ENCODE data around the gene TM4SF1. TPM values are rescaled to one million over a fixed set of nuclear protein-coding genes. Genes with fewer than 3 reads are reported as not detected.

The TM4SF1 gene
- total and polyA plus RNA-seq, 2 experiments from 2014 or later: 0.10 to 0.74 TPM

GRCh38 chr3:149407898-149408297, 30.4 kb upstream of the TM4SF1 start (continued):
- TF ChIP-seq ZNF462 (CRISPR knock-in tag; IDR thresholded peaks at IDR 0.05): no peak
- no peak for TF ChIP-seq POLR2AphosphoS5 (IDR thresholded peaks at IDR 0.05; ENCODE audit: low read depth)
- TF ChIP-seq ZNF331 (CRISPR knock-in tag; IDR thresholded peaks at IDR 0.05; ENCODE audit: low read depth): no peak
- TF ChIP-seq EZH2 (IDR thresholded peaks at IDR 0.05; ENCODE audit: low read depth, unreplicated experiment): no peak
- no peak for TF ChIP-seq JUNB (IDR thresholded peaks at IDR 0.05; ENCODE audit: unreplicated experiment)

DNA sequence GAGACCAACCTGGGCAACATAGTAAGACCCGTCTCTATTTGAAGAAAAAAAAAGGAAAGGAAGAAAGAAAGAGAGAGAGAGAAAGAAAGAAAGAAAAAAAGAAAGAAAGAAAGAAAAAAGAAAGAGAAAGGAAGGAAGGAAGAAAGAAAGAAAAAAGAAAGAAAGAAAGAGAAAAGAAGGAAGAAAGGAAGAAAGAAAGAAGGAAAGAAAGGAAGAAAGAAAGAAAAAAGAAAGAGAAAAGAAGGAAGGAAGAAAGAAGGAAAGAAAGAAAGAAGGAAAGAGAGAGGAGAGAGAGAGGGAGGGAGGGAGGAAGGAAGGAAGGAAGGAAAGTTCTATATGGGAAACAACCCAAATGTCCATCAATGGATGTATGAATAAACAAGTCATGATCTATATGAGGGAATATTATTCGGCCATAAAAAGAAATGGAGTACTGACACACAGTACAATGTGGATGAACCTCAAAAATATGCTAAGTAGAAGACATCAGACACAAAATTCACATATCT, 28.8 kb upstream of the TM4SF1 start:
- Histone ChIP-seq H3K27me3 (ENCODE audit: insufficient read depth) (no peaks in the 10 kb centered on the region), H3K4me3 (no peak overlapping the region), H2AFZ (no peak overlapping the region), H3K27ac (ENCODE audit: low read depth) (no peak overlapping the region), H3F3A (replicated peaks; ENCODE audit: low read depth) (no peaks in the 10 kb centered on the region), H3K36me3 (ENCODE audit: insufficient read depth) (no peaks in the 10 kb centered on the region), H3K9me2 (ENCODE audit: insufficient read depth) (no peaks in the 10 kb centered on the region), H4K20me1 (replicated peaks; ENCODE audit: insufficient read depth) (no peaks in the 10 kb centered on the region), H3K4me1 (ENCODE audit: insufficient read depth) (no peaks in the 10 kb centered on the region), H3K4me2 (no peak overlapping the region), H3K79me2 (replicated peaks; ENCODE audit: insufficient read depth) (no peaks in the 10 kb centered on the region)
- H3K4me1 Mint-ChIP-seq: peaks cover 6% of the 10 kb centered on the region; the same call in 2 of the 3 replicates
- no peaks in the 10 kb centered on the region for H3K9me3 Mint-ChIP-seq
- H3K27ac Mint-ChIP-seq: no peak overlapping the region
- ATAC-seq: no peak
- H3K27me3 Mint-ChIP-seq (ENCODE audit: insufficient read depth, low read depth, poor library complexity): peaks cover 3% of the 10 kb centered on the region
- H3K4me3 Mint-ChIP-seq: no peak overlapping the region
- DNase-seq (ENCODE audit: low spot score): no peak
- no peaks in the 10 kb centered on the region for H3K36me3 Mint-ChIP-seq (ENCODE audit: low read depth)
- no peak for TF ChIP-seq ZNF114 (CRISPR knock-in tag; IDR thresholded peaks at IDR 0.05)
- TF ChIP-seq NANOG (IDR thresholded peaks at IDR 0.05; ENCODE audit: borderline replicate concordance): no peak
- TF ChIP-seq ZNF462 (CRISPR knock-in tag; IDR thresholded peaks at IDR 0.05): no peak
- no peak for TF ChIP-seq JUNB (IDR thresholded peaks at IDR 0.05; ENCODE audit: unreplicated experiment)
- TF ChIP-seq ZNF331 (CRISPR knock-in tag; IDR thresholded peaks at IDR 0.05; ENCODE audit: low read depth): no peak
- no peak for TF ChIP-seq EZH2 (IDR thresholded peaks at IDR 0.05; ENCODE audit: low read depth, unreplicated experiment)
- TF ChIP-seq, protein P1, sequence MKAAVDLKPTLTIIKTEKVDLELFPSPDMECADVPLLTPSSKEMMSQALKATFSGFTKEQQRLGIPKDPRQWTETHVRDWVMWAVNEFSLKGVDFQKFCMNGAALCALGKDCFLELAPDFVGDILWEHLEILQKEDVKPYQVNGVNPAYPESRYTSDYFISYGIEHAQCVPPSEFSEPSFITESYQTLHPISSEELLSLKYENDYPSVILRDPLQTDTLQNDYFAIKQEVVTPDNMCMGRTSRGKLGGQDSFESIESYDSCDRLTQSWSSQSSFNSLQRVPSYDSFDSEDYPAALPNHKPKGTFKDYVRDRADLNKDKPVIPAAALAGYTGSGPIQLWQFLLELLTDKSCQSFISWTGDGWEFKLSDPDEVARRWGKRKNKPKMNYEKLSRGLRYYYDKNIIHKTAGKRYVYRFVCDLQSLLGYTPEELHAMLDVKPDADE (IDR thresholded peaks at IDR 0.05): no peak
- TF ChIP-seq CREB1 (CRISPR knock-in tag; IDR thresholded peaks at IDR 0.05; ENCODE audit: low read depth): no peak
